Measurements from ENCODE around the gene ASPDH.
A peak's percentile ranks its signal among the peaks of the same experiment; 100 is the strongest.

ASPDH gene

GRCh38 chr19:50488389-50489194 lies 25.1 kb downstream of the ASPDH start:
- Histone ChIP-seq H3K36me3 (replicated peaks) (no peaks in the 10 kb centered on the region), H3K27ac (no peak overlapping the region), H3K27me3 (replicated peaks) (peaks cover 10% of the 10 kb centered on the region), H3K4me3 (ENCODE audit: low read depth, low read length) (no peak overlapping the region)
- no peak for TF ChIP-seq CTCF (IDR thresholded peaks at IDR 0.05; ENCODE audit: low read depth, low read length, missing control alignments)
- in situ Hi-C loops (cut with HindIII; ENCODE audit: low pct_ligation_motif_present, low sequenced_read_pairs) = no loop called here
- no peak for DNase-seq

- no peak overlapping the region for H3K4me3 ChIP-seq (ENCODE audit: low read depth, low read length)
- in situ Hi-C loops (cut with HindIII; ENCODE audit: low pct_ligation_motif_present, low sequenced_read_pairs) = no loop called here
- peaks cover 4% of the 10 kb centered on the region for H3K27me3 ChIP-seq (replicated peaks)
- H3K36me3 ChIP-seq (replicated peaks) = peaks cover 8% of the 10 kb centered on the region
- no peak overlapping the region for H3K27ac ChIP-seq
- DNase-seq = peak; percentile 59
- TF ChIP-seq CTCF (IDR thresholded peaks at IDR 0.05; ENCODE audit: low read depth, low read length, missing control alignments) = peak; percentile 71
Observed at GRCh38 chr19:50486823-50487515, 26.7 kb downstream of the ASPDH start.

GRCh38 chr19:50485284-50485955 lies 28.3 kb downstream of the ASPDH start:
- H3K4me3 ChIP-seq (ENCODE audit: low read depth, low read length) = no peak overlapping the region
- no peak for DNase-seq
- peaks cover 4% of the 10 kb centered on the region for H3K27me3 ChIP-seq (replicated peaks)
- H3K27ac ChIP-seq = no peak overlapping the region
- TF ChIP-seq CTCF (IDR thresholded peaks at IDR 0.05; ENCODE audit: low read depth, low read length, missing control alignments) = no peak
- H3K36me3 ChIP-seq (replicated peaks) = peaks cover 15% of the 10 kb centered on the region
- in situ Hi-C loops (cut with HindIII; ENCODE audit: low pct_ligation_motif_present, low sequenced_read_pairs) = no loop called here

DNA sequence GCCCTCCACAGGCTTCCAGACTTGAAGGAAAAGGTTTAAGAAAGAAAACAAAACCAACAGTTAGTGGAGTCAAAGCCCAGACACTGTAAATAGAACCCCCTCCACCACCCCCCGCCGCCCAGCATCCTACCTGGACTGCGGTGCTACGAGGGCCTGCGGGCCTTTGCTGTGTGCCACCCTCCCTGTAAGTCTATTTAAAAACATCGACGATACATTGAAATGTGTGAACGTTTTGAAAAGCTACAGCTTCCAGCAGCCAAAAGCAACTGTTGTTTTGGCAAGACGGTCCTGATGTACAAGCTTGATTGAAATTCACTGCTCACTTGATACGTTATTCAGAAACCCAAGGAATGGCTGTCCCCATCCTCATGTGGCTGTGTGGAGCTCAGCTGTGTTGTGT lies 30.8 kb downstream of the ASPDH start:
- no peak overlapping the region for H3K4me3 ChIP-seq (ENCODE audit: low read depth, low read length)
- TF ChIP-seq CTCF (IDR thresholded peaks at IDR 0.05; ENCODE audit: low read depth, low read length, missing control alignments) = no peak
- DNase-seq = no peak
- H3K27me3 ChIP-seq (replicated peaks) = no peaks in the 10 kb centered on the region
- H3K36me3 ChIP-seq (replicated peaks) = peaks cover 22% of the 10 kb centered on the region
- in situ Hi-C loops (cut with HindIII; ENCODE audit: low pct_ligation_motif_present, low sequenced_read_pairs) = no loop called here
- no peak overlapping the region for H3K27ac ChIP-seq

GRCh38 chr19:50482271-50482855 lies 31.4 kb downstream of the ASPDH start:
- H3K27me3 ChIP-seq (replicated peaks) = no peaks in the 10 kb centered on the region
- no peak overlapping the region for H3K4me3 ChIP-seq (ENCODE audit: low read depth, low read length)
- in situ Hi-C loops (cut with HindIII; ENCODE audit: low pct_ligation_motif_present, low sequenced_read_pairs) = no loop called here
- TF ChIP-seq CTCF (IDR thresholded peaks at IDR 0.05; ENCODE audit: low read depth, low read length, missing control alignments) = no peak
- peaks cover 22% of the 10 kb centered on the region for H3K36me3 ChIP-seq (replicated peaks)
- no peak overlapping the region for H3K27ac ChIP-seq
- DNase-seq = no peak

All from brain microvascular endothelial cell (primary cell).